HCT116 (cell line): ENCODE measurements around the gene SGF29. TPM values are rescaled to one million over a fixed set of nuclear protein-coding genes. Genes with fewer than 3 reads are reported as not detected.

ENCODE experiments used
- ATAC-seq: fragments of 200-7000 bp; cut with Tn5 transposase; 2 replicates; pipeline ENCODE4 v1.9.1; 2020; ENCODE audit warnings: mild to moderate bottlenecking, moderate library complexity
- BruUV-seq: library from RNA; stranded (reverse); fragments of 400-500 nt; replicated peaks from 2 replicates; lab custom pipeline; 2021; lab: Mats Ljungman, UMichigan
- CTCF ChIA-PET: fragments of 300-600 bp; sonication (Branson Sonifier 250); formaldehyde crosslinking; loops from one replicate; lab custom pipeline; 2021; ENCODE audit warnings: antibody characterized with exemption; lab: Charles Lee
- POLR2A ChIA-PET: fragments of 300-600, 350-600 bp; sonication (Branson Sonifier 250); formaldehyde crosslinking; loops from one replicate; lab custom pipeline; 2021; ENCODE audit warnings: antibody characterized with exemption; lab: Charles Lee
- RAD21 ChIA-PET, 2 experiments: fragments of 300-600 bp; sonication (Branson Sonifier 250); formaldehyde crosslinking; loops; one replicate each; lab custom pipeline; 2023; ENCODE audit warnings: low total read pairs in 2 of 2; ENCODE audit not compliant: uncharacterized antibody in 2 of 2, unreplicated experiment in 2 of 2, low non-redundant PET in 1 of 2; lab: Charles Lee
- DNase-seq: peaks from one replicate; pipeline ENCODE4 v3.0.0-alpha.2; 2010; ENCODE audit warnings: low read depth, low spot score
- H2AFZ ChIP-seq: fragments of 200-600 bp; shearing (Covaris generic), sonication (generic); 2 replicates; pipeline ENCODE4 v1.6.1; 2017; ENCODE audit warnings: low read depth, mixed run types, mixed read lengths, antibody characterized with exemption, low read length; ENCODE audit not compliant: poor library complexity, severe bottlenecking
- H3K27ac ChIP-seq: 2 replicates; pipeline ENCODE4 v1.5.1; 2012; ENCODE audit warnings: low read depth, low read length
- H3K27me3 ChIP-seq: fragments of 200-600 bp; sonication (generic); 2 replicates; pipeline ENCODE4 v1.6.1; 2016; ENCODE audit warnings: mixed run types, low read length, mixed read lengths; ENCODE audit not compliant: insufficient read depth
- H3K36me3 ChIP-seq, 2 experiments: fragments of 200-500 bp in 1 of 2; fragments of 200-600 bp in 1 of 2; sonication (Bioruptor generic) in 1 of 2; sonication (generic) in 1 of 2; 2 replicates each; pipeline versions ENCODE4 v1.5.1 to v1.6.1; 2014 to 2016; ENCODE audit warnings: low read length in 2 of 2, inconsistent platforms in 1 of 2, mixed read lengths in 1 of 2, mixed run types in 1 of 2; ENCODE audit not compliant: insufficient read depth in 2 of 2, control insufficient read depth in 1 of 2
- H3K4me1 ChIP-seq, 2 experiments: fragments of 200-600 bp in 1 of 2; sonication (generic) in 1 of 2; 2 replicates each; pipeline versions ENCODE4 v1.5.1 to v1.6.1; 2012 to 2017; ENCODE audit warnings: low read length in 2 of 2, inconsistent platforms in 1 of 2, mild to moderate bottlenecking in 1 of 2, mixed read lengths in 1 of 2, mixed run types in 1 of 2, moderate library complexity in 1 of 2; ENCODE audit not compliant: insufficient read depth in 2 of 2, control insufficient read depth in 1 of 2
- H3K4me2 ChIP-seq: fragments of 200-600 bp; sonication (generic); 2 replicates; pipeline ENCODE4 v1.6.1; 2017; ENCODE audit warnings: mixed run types, low read length, mixed read lengths
- H3K4me3 ChIP-seq, 2 experiments: fragments of 200-600 bp in 1 of 2; sonication (generic) in 1 of 2; replicated peaks in 1 of 2; 2 replicates each; pipeline ENCODE4 v1.5.1; 2011 to 2016; ENCODE audit warnings: low read length in 2 of 2, control low read depth in 1 of 2, low read depth in 1 of 2, mild to moderate bottlenecking in 1 of 2, mixed read lengths in 1 of 2, mixed run types in 1 of 2
- H3K79me2 ChIP-seq: fragments of 200-600 bp; sonication (generic); 2 replicates; pipeline ENCODE4 v1.6.1; 2017; ENCODE audit warnings: mild to moderate bottlenecking, mixed run types, low read length, moderate library complexity, mixed read lengths; ENCODE audit not compliant: insufficient read depth
- H3K9ac ChIP-seq: fragments of 200-600 bp; sonication (generic); 2 replicates; pipeline ENCODE4 v1.6.1; 2016; ENCODE audit warnings: low read length, mixed read lengths
- H3K9me2 ChIP-seq: fragments of 200-600 bp; sonication (generic), shearing (Covaris generic); 2 replicates; pipeline ENCODE4 v1.6.1; 2017; ENCODE audit warnings: mixed run types, mild to moderate bottlenecking, moderate library complexity; ENCODE audit not compliant: insufficient read depth
- H3K9me3 ChIP-seq, 2 experiments: fragments of 200-500 bp in 1 of 2; fragments of 200-600 bp in 1 of 2; sonication (Bioruptor generic) in 1 of 2; sonication (generic) in 1 of 2; 2 replicates each; pipeline ENCODE4 v1.6.1; 2014 to 2017; ENCODE audit warnings: low read length in 2 of 2, mixed read lengths in 2 of 2, inconsistent platforms in 1 of 2, low read depth in 1 of 2, mild to moderate bottlenecking in 1 of 2, mixed run types in 1 of 2, moderate library complexity in 1 of 2; ENCODE audit not compliant: control insufficient read depth in 1 of 2, insufficient read depth in 1 of 2
- H4K20me1 ChIP-seq: fragments of 200-600 bp; sonication (generic), shearing (Covaris generic); 2 replicates; pipeline ENCODE4 v1.6.1; 2017; ENCODE audit warnings: mixed run types, mild to moderate bottlenecking, moderate library complexity; ENCODE audit not compliant: insufficient read depth
- ATF3 ChIP-seq: IDR thresholded peaks from 2 replicates; pipeline ENCODE4 v1.6.1; 2012
- CTCF ChIP-seq, 3 experiments: fragments of 200-600 bp in 1 of 3; sonication (generic) in 1 of 3; IDR thresholded peaks in 2 of 3; conservative IDR thresholded peaks in 1 of 3; 2 replicates each; pipeline ENCODE4 v1.5.1; 2012 to 2017; ENCODE audit warnings: low read depth in 2 of 3, low read length in 2 of 3, antibody characterized with exemption in 1 of 3, borderline replicate concordance in 1 of 3, control low read depth in 1 of 3, mild to moderate bottlenecking in 1 of 3, mixed read lengths in 1 of 3, mixed run types in 1 of 3, moderate library complexity in 1 of 3; ENCODE audit not compliant: insufficient read depth in 1 of 3
- ELF1 ChIP-seq: IDR thresholded peaks from 2 replicates; pipeline ENCODE4 v1.6.1; 2012; ENCODE audit warnings: low read depth, borderline replicate concordance
- EZH2 ChIP-seq: fragments of 200-600 bp; sonication (generic); IDR thresholded peaks from 2 replicates; pipeline ENCODE4 v1.6.1; 2017; ENCODE audit warnings: antibody characterized with exemption, mixed run types
- EZH2phosphoT487 ChIP-seq: fragments of 200-600 bp; IDR thresholded peaks from 2 replicates; pipeline ENCODE4 v1.6.1; 2018; ENCODE audit warnings: antibody characterized with exemption, borderline replicate concordance
- POLR2A ChIP-seq: IDR thresholded peaks from 2 replicates; pipeline ENCODE4 v1.7.0; 2011; ENCODE audit warnings: borderline replicate concordance; ENCODE audit not compliant: insufficient read depth, insufficient read length; ENCODE audit errors: extremely low read depth
- POLR2AphosphoS5 ChIP-seq: IDR thresholded peaks from 2 replicates; pipeline ENCODE4 v1.6.1; 2011; ENCODE audit warnings: mild to moderate bottlenecking, low read depth, low read length, moderate library complexity
- SP1 ChIP-seq: IDR thresholded peaks from 2 replicates; pipeline ENCODE4 v1.6.1; 2012; ENCODE audit warnings: low read depth
- SRF ChIP-seq: IDR thresholded peaks from 2 replicates; pipeline ENCODE4 v1.6.1; 2012; ENCODE audit warnings: low read depth
- YY1 ChIP-seq: IDR thresholded peaks from 2 replicates; pipeline ENCODE4 v1.6.1; 2011; ENCODE audit warnings: low read length, low read depth, moderate library complexity, mild to moderate bottlenecking; ENCODE audit not compliant: insufficient replicate concordance; ENCODE audit errors: extremely low read depth
- intact Hi-C: fragments of 100-400 bp; cut with micrococcal nuclease; formaldehyde crosslinking; loops from 2 replicates; pipeline ENCODE4 v1.10.0; 2022
- total RNA-seq: library from RNA; stranded (reverse); gene quantifications from one replicate; pipeline ENCODE4 v1.2.1, GENCODE V29; 2021; ENCODE audit not compliant: unreplicated experiment

The SGF29 gene
- total RNA-seq, 1 experiment from 2014 or later: 19.7 TPM

GRCh38 chr16:28573738-28574718, 20.3 kb downstream of the SGF29 start:
- BruUV-seq: no TSS peak
- TF ChIP-seq CTCF (IDR thresholded peaks at IDR 0.05 in 2 of 3, conservative IDR thresholded peaks at IDR 0.05 in 1 of 3; ENCODE audit: borderline replicate concordance in 1 of 3, insufficient read depth in 1 of 3, low read depth in 2 of 3, low read length in 2 of 3) (no peak), POLR2A (no peak), POLR2AphosphoS5 (no peak), SRF (no peak), ATF3 (no peak), SP1 (no peak), YY1 (no peak), ELF1 (no peak), EZH2 (no peak), EZH2phosphoT487 (no peak)
- Histone ChIP-seq H3K27ac (no peak overlapping the region), H3K9me2 (no peaks in the 10 kb centered on the region), H3K9ac (no peak overlapping the region), H3K4me1 (no peaks in the 10 kb centered on the region), H3K79me2 (no peaks in the 10 kb centered on the region), H3K9me3 (no peaks in the 10 kb centered on the region), H4K20me1 (no peaks in the 10 kb centered on the region), H3K27me3 (no peaks in the 10 kb centered on the region), H2AFZ (no peak overlapping the region), H3K4me2 (no peak overlapping the region), H3K4me3 (no peak overlapping the region), H3K36me3 (no peaks in the 10 kb centered on the region)
- intact Hi-C loops: no loop called here
- ATAC-seq (no peak), DNase-seq (no peak)
- ChIA-PET POLR2A (no interaction called here), RAD21 (no interaction called here), CTCF (no interaction called here)
